Fibroblast of lung (primary cell): Measurements from ENCODE around the gene GRAMD1A. TPM values are rescaled to one million over a fixed set of nuclear protein-coding genes. Genes with fewer than 3 reads are reported as not detected.

Source experiments
- DNase-seq, 2 donors: peaks; one replicate each; pipeline versions ENCODE4 v3.0.0 to v3.0.0-alpha.2; 2010; ENCODE audit warnings: low read depth in 2 of 2
- H2AFZ ChIP-seq: 2 replicates; pipeline ENCODE4 v1.5.1; 2012; ENCODE audit warnings: low read length, control low read depth, inconsistent platforms
- H3K27ac ChIP-seq: 2 replicates; pipeline ENCODE4 v1.5.1; 2011; ENCODE audit warnings: low read length, control low read depth; ENCODE audit not compliant: insufficient read depth
- H3K27me3 ChIP-seq: 2 replicates; pipeline ENCODE4 v1.5.1; 2011; ENCODE audit warnings: mild to moderate bottlenecking, low read length; ENCODE audit not compliant: control insufficient read depth, insufficient read depth
- H3K36me3 ChIP-seq: 2 replicates; pipeline ENCODE4 v1.5.1; 2011; ENCODE audit warnings: low read length; ENCODE audit not compliant: control insufficient read depth, insufficient read depth
- H3K4me1 ChIP-seq: 2 replicates; pipeline ENCODE4 v1.5.1; 2011; ENCODE audit warnings: low read length; ENCODE audit not compliant: control insufficient read depth, insufficient read depth; ENCODE audit errors: extremely low read depth
- H3K4me2 ChIP-seq: 2 replicates; pipeline ENCODE4 v1.5.1; 2011; ENCODE audit warnings: low read length, control low read depth; ENCODE audit not compliant: insufficient read depth; ENCODE audit errors: extremely low read depth
- H3K4me3 ChIP-seq, 4 experiments: fragments of 200-600 bp in 1 of 4; sonication (generic) in 1 of 4; replicated peaks in 1 of 4; 2 replicates each; pipeline ENCODE4 v1.5.1; 2011 to 2016; ENCODE audit warnings: low read length in 4 of 4, low read depth in 3 of 4, mild to moderate bottlenecking in 3 of 4, control low read depth in 2 of 4, inconsistent platforms in 1 of 4, mixed read lengths in 1 of 4; ENCODE audit not compliant: insufficient read depth in 1 of 4; ENCODE audit errors: control extremely low read depth in 1 of 4
- H3K79me2 ChIP-seq: 2 replicates; pipeline ENCODE4 v1.5.1; 2012; ENCODE audit warnings: mild to moderate bottlenecking, low read length, inconsistent platforms; ENCODE audit not compliant: control insufficient read depth, insufficient read depth
- H3K9ac ChIP-seq: 2 replicates; pipeline ENCODE4 v1.5.1; 2011; ENCODE audit warnings: mild to moderate bottlenecking, low read length, control low read depth; ENCODE audit not compliant: insufficient read depth
- H3K9me3 ChIP-seq: 2 replicates; pipeline ENCODE4 v1.5.1; 2012; ENCODE audit warnings: low read depth, low read length; ENCODE audit not compliant: control insufficient read depth, insufficient read depth
- H4K20me1 ChIP-seq: 2 replicates; pipeline ENCODE4 v1.5.1; 2011; ENCODE audit warnings: low read length; ENCODE audit not compliant: control insufficient read depth, insufficient read depth; ENCODE audit errors: extremely low read depth
- CTCF ChIP-seq, 2 donors: IDR thresholded peaks in 1 of 2; conservative IDR thresholded peaks in 1 of 2; 1 replicate in 1 of 2; 2 replicates in 1 of 2; pipeline ENCODE4 v1.5.1; 2011 to 2012; ENCODE audit warnings: low read length in 2 of 2, control low read depth in 1 of 2, inconsistent platforms in 1 of 2, low read depth in 1 of 2, mild to moderate bottlenecking in 1 of 2
- EZH2 ChIP-seq: IDR thresholded peaks from 2 replicates; pipeline ENCODE4 v1.5.1; 2012; ENCODE audit warnings: low read length, control low read depth, mild to moderate bottlenecking; ENCODE audit errors: missing control alignments
- polyA plus RNA-seq, 2 donors: library from polyadenylated mRNA; depleted of rRNA in 1 of 2; stranded (reverse) in 1 of 2; unstranded in 1 of 2; fragments of >200 nt; gene quantifications; 2 replicates each; pipeline ENCODE4 v1.2.1, GENCODE V29; 2011 to 2012; ENCODE audit warnings: missing spikeins in 1 of 2
- total RNA-seq: library from RNA; depleted of rRNA; stranded (reverse); fragments of >200 nt; gene quantifications from 2 replicates; pipeline ENCODE4 v1.2.1, GENCODE V29; 2014

GRAMD1A gene
- total and polyA plus RNA-seq, 2 donors (not counting 1 experiment from before 2014, with no cell fraction given) = 21.4 to 24.4 TPM

- H3K27me3 ChIP-seq = no peaks in the 10 kb centered on the region
- H3K27ac ChIP-seq = no peak overlapping the region
- H3K4me1 ChIP-seq = no peaks in the 10 kb centered on the region
- no peaks in the 10 kb centered on the region for H3K36me3 ChIP-seq
- no peak overlapping the region for H3K4me3 ChIP-seq
- no peak overlapping the region for H3K4me2 ChIP-seq
- no peaks in the 10 kb centered on the region for H4K20me1 ChIP-seq
- TF ChIP-seq EZH2 (no peak), CTCF (conservative IDR thresholded peaks at IDR 0.05 in 1 of 2, IDR thresholded peaks at IDR 0.05 in 1 of 2; ENCODE audit: low read depth in 1 of 2, low read length in 2 of 2) (no peak)
- no peaks in the 10 kb centered on the region for H3K79me2 ChIP-seq
- no peak overlapping the region for H3K9ac ChIP-seq
- no peaks in the 10 kb centered on the region for H3K9me3 ChIP-seq
- H2AFZ ChIP-seq = no peak overlapping the region
- DNase-seq = no peak
These were observed 12.0 kb upstream of the GRAMD1A start for GRCh38 chr19:34988119-34988518.

GRCh38 chr19:34989298-34989697 lies 10.8 kb upstream of the GRAMD1A start:
- H3K27me3 ChIP-seq = no peaks in the 10 kb centered on the region
- H3K9ac ChIP-seq = no peak overlapping the region
- no peak for TF ChIP-seq EZH2
- TF ChIP-seq CTCF (conservative IDR thresholded peaks at IDR 0.05 in 1 of 2, IDR thresholded peaks at IDR 0.05 in 1 of 2; ENCODE audit: low read depth in 1 of 2, low read length in 2 of 2) = no peak
- no peak overlapping the region for H3K27ac ChIP-seq
- H3K4me3 ChIP-seq = no peak overlapping the region
- no peaks in the 10 kb centered on the region for H3K4me1 ChIP-seq
- H3K79me2 ChIP-seq = no peaks in the 10 kb centered on the region
- no peaks in the 10 kb centered on the region for H3K36me3 ChIP-seq
- H4K20me1 ChIP-seq = no peaks in the 10 kb centered on the region
- H2AFZ ChIP-seq = no peak overlapping the region
- no peaks in the 10 kb centered on the region for H3K9me3 ChIP-seq
- no peak overlapping the region for H3K4me2 ChIP-seq
- DNase-seq = no peak

GRCh38 chr19:34990578-34991192 lies 9.4 kb upstream of the GRAMD1A start:
- Histone ChIP-seq H3K36me3 (no peaks in the 10 kb centered on the region), H2AFZ (no peak overlapping the region), H4K20me1 (no peaks in the 10 kb centered on the region), H3K27me3 (no peaks in the 10 kb centered on the region), H3K9ac (no peak overlapping the region), H3K9me3 (no peaks in the 10 kb centered on the region), H3K79me2 (no peaks in the 10 kb centered on the region), H3K27ac (no peak overlapping the region), H3K4me2 (no peak overlapping the region), H3K4me3 (no peak overlapping the region), H3K4me1 (no peaks in the 10 kb centered on the region)
- DNase-seq = no peak
- TF ChIP-seq EZH2 (no peak), CTCF (conservative IDR thresholded peaks at IDR 0.05 in 1 of 2, IDR thresholded peaks at IDR 0.05 in 1 of 2; ENCODE audit: low read depth in 1 of 2, low read length in 2 of 2) (no peak)
